Measurements from ENCODE around the gene CORO2A.

- TF ChIP-seq CTCF (IDR thresholded peaks at IDR 0.05; ENCODE audit: extremely low read depth in 1 of 2, insufficient read depth in 1 of 2, low read depth in 1 of 2, low read length in 2 of 2) (no peak), EZH2 (IDR thresholded peaks at IDR 0.05; ENCODE audit: borderline replicate concordance, low read depth, low read length, severe bottlenecking) (no peak), POLR2A (IDR thresholded peaks at IDR 0.05; ENCODE audit: low read depth, low read length) (no peak), MAX (IDR thresholded peaks at IDR 0.05; ENCODE audit: insufficient read depth, insufficient read length) (no peak), GATA2 (IDR thresholded peaks at IDR 0.05; ENCODE audit: insufficient read depth, insufficient read length, low read depth, low read length) (no peak), POLR2AphosphoS5 (IDR thresholded peaks at IDR 0.05; ENCODE audit: insufficient read depth, low read depth, low read length) (no peak)
Observed at GRCh38 chr9:98104445-98104881, 88.0 kb downstream of the CORO2A start.
